Gastrocnemius medialis (tissue), 4 donors: Measurements from ENCODE around the gene CNTD1. TPM values are rescaled to one million over a fixed set of nuclear protein-coding genes. Genes with fewer than 3 reads are reported as not detected.

ENCODE experiments used
- ATAC-seq, 2 donors: fragments of 150-250 bp; one replicate each; pipeline ENCODE4 v1.9.1; 2016
- DNase-seq, 2 donors: peaks; one replicate each; pipeline ENCODE4 v3.0.0-alpha.2; 2019
- H3K27ac ChIP-seq, 4 donors: fragments of 200-600 bp; sonication (generic); 1 replicate in 1 of 4; 2 replicates in 3 of 4; pipeline ENCODE4 v1.5.1; 2016 to 2018; ENCODE audit warnings: mild to moderate bottlenecking in 2 of 4, moderate library complexity in 1 of 4
- H3K27me3 ChIP-seq, 3 donors: fragments of 200-600 bp; sonication (generic) in 2 of 3; 1 replicate in 1 of 3; 2 replicates in 2 of 3; pipeline versions ENCODE4 v1.5.1 to v1.6.0; 2016 to 2019; ENCODE audit warnings: mild to moderate bottlenecking in 1 of 3, moderate library complexity in 1 of 3
- H3K36me3 ChIP-seq, 2 donors: fragments of 200-600 bp; sonication (generic) in 1 of 2; one replicate each; pipeline ENCODE4 v1.5.1; 2017 to 2018
- H3K4me1 ChIP-seq, 2 donors: fragments of 200-600 bp; sonication (generic) in 1 of 2; one replicate each; pipeline ENCODE4 v1.5.1; 2016 to 2017; ENCODE audit warnings: mild to moderate bottlenecking in 2 of 2
- H3K4me3 ChIP-seq, 4 donors: fragments of 200-600 bp; sonication (generic) in 3 of 4; 1 replicate in 1 of 4; 2 replicates in 3 of 4; pipeline ENCODE4 v1.5.1; 2016 to 2019; ENCODE audit warnings: mild to moderate bottlenecking in 2 of 4
- H3K9me3 ChIP-seq, 3 donors: fragments of 200-600 bp; sonication (generic) in 2 of 3; 1 replicate in 1 of 3; 2 replicates in 2 of 3; pipeline ENCODE4 v1.5.1; 2016 to 2019
- POLR2A ChIP-seq, 2 donors: fragments of 450-650 bp; IDR thresholded peaks; one replicate each; pipeline ENCODE4 v1.6.1; 2017; ENCODE audit warnings: antibody characterized with exemption in 2 of 2, mild to moderate bottlenecking in 2 of 2, moderate library complexity in 2 of 2
- in situ Hi-C, 4 donors: fragments of 200-750 bp; cut with MboI; loops; one replicate each; pipeline versions ENCODE4 v1.15.0 to v1.8.0; 2017; ENCODE audit warnings: low sequenced_read_pairs in 4 of 4
- intact Hi-C: fragments of 100-400 bp; cut with DNase I; formaldehyde crosslinking; loops from one replicate; pipeline ENCODE4 v1.15.1; 2023; ENCODE audit warnings: low total_unique reads
- total RNA-seq, 4 donors: library from RNA; depleted of rRNA; stranded (reverse); fragments of >200 nt; gene quantifications; one replicate each; pipeline versions ENCODE4 v1.1.0 to v1.2.3, GENCODE V29; 2016
- TF ChIP-seq, protein P1 (sequence below), 5 experiments: fragments of 450-650 bp in 3 of 5; fragments of 200-600 bp in 2 of 5; sonication (generic) in 2 of 5; IDR thresholded peaks in 4 of 5; conservative IDR thresholded peaks in 1 of 5; 1 replicate in 4 of 5; 2 replicates in 1 of 5; pipeline ENCODE4 v1.5.1; 2016 to 2019; ENCODE audit warnings: antibody characterized with exemption in 5 of 5, mild to moderate bottlenecking in 3 of 5, moderate library complexity in 3 of 5

Gene CNTD1
- total RNA-seq, 4 donors from 2014 or later: not detected

DNA sequence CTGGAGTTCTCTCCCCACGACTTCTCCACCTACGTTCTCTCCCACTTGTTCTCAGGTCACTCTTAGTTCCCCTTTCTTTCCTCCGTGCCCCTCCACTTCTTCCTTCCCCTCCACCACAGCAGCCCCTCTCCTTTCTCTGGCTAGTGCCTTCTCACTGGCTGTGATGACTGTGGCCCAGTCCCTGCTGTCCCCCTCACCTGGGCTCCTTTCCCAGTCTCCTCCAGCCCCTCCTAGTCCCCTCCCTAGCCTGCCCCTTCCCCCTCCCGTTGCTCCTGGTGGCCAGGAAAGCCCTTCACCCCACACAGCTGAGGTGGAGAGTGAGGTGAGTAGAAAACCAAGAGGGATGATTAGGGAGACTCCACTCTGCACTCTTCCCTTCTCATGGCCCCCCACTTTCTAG lies 3.6 kb upstream of the CNTD1 start:
- in situ Hi-C loops: no loop called here
- no peak overlapping the region for H3K4me3 ChIP-seq
- H3K4me1 ChIP-seq: peaks cover 17 to 18% of the 10 kb centered on the region in 2 donors
- H3K27me3 ChIP-seq: no peaks in the 10 kb centered on the region
- H3K27ac ChIP-seq: no peak overlapping the region
- ATAC-seq (no peak), DNase-seq (no peak)
- intact Hi-C loops: no loop called here
- H3K9me3 ChIP-seq: no peaks in the 10 kb centered on the region
- peaks cover 0 to 5% of the 10 kb centered on the region in 2 donors for H3K36me3 ChIP-seq
- TF ChIP-seq, protein P1, sequence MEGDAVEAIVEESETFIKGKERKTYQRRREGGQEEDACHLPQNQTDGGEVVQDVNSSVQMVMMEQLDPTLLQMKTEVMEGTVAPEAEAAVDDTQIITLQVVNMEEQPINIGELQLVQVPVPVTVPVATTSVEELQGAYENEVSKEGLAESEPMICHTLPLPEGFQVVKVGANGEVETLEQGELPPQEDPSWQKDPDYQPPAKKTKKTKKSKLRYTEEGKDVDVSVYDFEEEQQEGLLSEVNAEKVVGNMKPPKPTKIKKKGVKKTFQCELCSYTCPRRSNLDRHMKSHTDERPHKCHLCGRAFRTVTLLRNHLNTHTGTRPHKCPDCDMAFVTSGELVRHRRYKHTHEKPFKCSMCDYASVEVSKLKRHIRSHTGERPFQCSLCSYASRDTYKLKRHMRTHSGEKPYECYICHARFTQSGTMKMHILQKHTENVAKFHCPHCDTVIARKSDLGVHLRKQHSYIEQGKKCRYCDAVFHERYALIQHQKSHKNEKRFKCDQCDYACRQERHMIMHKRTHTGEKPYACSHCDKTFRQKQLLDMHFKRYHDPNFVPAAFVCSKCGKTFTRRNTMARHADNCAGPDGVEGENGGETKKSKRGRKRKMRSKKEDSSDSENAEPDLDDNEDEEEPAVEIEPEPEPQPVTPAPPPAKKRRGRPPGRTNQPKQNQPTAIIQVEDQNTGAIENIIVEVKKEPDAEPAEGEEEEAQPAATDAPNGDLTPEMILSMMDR (IDR thresholded peaks at IDR 0.05 in 4 of 5, conservative IDR thresholded peaks at IDR 0.05 in 1 of 5): no peak
- no peak for TF ChIP-seq POLR2A (IDR thresholded peaks at IDR 0.05)

DNA sequence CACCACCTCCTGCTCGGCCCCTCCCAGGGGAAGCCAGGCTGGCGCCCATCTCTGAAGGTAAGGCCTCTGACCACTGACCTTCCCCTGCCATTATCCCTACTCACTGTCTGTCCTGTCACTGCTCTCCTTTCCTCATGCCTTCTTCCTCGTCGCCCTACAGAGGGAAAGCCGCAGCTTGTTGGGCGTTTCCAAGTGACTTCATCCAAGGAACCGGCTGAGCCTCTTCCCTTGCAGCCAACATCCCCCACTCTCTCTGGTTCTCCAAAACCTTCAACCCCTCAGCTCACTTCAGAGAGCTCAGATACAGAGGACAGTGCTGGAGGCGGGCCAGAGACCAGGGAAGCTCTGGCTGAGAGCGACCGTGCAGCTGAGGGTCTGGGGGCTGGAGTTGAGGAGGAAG lies 3.2 kb upstream of the CNTD1 start:
- ATAC-seq (no peak), DNase-seq (no peak)
- TF ChIP-seq, protein P1 (IDR thresholded peaks at IDR 0.05 in 4 of 5, conservative IDR thresholded peaks at IDR 0.05 in 1 of 5): no peak
- no peak for TF ChIP-seq POLR2A (IDR thresholded peaks at IDR 0.05)
- H3K36me3 ChIP-seq: peaks cover 0 to 5% of the 10 kb centered on the region in 2 donors
- no peaks in the 10 kb centered on the region for H3K27me3 ChIP-seq
- in situ Hi-C loops (no loop called here), intact Hi-C loops (no loop called here)
- no peak overlapping the region for H3K4me3 ChIP-seq
- peaks cover 17 to 18% of the 10 kb centered on the region in 2 donors for H3K4me1 ChIP-seq
- H3K9me3 ChIP-seq: no peaks in the 10 kb centered on the region
- no peak overlapping the region for H3K27ac ChIP-seq

DNA sequence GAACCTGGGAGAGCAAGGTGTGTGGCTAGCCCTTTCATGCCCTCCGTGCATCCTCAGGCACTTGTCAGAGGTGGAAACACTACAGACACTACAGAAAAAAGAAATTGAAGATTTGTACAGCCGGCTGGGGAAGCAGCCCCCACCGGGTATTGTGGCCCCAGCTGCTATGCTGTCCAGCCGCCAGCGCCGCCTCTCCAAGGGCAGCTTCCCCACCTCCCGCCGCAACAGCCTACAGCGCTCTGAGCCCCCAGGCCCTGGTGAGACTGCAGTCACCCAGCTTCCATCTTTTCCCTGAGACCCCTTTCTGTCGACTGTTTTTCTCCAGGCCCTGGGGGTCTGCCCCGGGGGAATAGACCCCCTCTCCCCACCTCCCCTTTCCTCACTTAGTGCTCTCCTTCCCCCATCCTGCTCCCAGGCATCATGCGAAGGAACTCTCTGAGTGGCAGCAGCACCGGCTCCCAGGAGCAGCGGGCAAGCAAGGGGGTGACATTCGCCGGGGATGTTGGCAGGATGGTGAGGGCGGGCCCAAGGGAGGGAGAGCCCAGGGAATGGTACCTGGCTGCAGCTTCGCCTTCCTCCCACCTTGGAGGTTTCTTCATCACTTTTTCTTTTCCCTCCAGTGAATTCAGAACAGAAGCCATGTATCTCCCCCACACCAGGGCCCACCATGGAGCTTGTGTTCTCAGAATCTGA lies 2.4 kb upstream of the CNTD1 start:
- DNase-seq (no peak), ATAC-seq (no peak)
- Histone ChIP-seq H3K9me3 (no peaks in the 10 kb centered on the region), H3K36me3 (peaks cover 0 to 5% of the 10 kb centered on the region in 2 donors), H3K4me1 (peaks cover 17 to 18% of the 10 kb centered on the region in 2 donors), H3K27ac (no peak overlapping the region), H3K27me3 (no peaks in the 10 kb centered on the region), H3K4me3 (no peak overlapping the region)
- intact Hi-C loops: no loop called here
- no peak for TF ChIP-seq POLR2A (IDR thresholded peaks at IDR 0.05)
- TF ChIP-seq, protein P1 (IDR thresholded peaks at IDR 0.05 in 4 of 5, conservative IDR thresholded peaks at IDR 0.05 in 1 of 5): no peak
- in situ Hi-C loops: no loop called here

DNA sequence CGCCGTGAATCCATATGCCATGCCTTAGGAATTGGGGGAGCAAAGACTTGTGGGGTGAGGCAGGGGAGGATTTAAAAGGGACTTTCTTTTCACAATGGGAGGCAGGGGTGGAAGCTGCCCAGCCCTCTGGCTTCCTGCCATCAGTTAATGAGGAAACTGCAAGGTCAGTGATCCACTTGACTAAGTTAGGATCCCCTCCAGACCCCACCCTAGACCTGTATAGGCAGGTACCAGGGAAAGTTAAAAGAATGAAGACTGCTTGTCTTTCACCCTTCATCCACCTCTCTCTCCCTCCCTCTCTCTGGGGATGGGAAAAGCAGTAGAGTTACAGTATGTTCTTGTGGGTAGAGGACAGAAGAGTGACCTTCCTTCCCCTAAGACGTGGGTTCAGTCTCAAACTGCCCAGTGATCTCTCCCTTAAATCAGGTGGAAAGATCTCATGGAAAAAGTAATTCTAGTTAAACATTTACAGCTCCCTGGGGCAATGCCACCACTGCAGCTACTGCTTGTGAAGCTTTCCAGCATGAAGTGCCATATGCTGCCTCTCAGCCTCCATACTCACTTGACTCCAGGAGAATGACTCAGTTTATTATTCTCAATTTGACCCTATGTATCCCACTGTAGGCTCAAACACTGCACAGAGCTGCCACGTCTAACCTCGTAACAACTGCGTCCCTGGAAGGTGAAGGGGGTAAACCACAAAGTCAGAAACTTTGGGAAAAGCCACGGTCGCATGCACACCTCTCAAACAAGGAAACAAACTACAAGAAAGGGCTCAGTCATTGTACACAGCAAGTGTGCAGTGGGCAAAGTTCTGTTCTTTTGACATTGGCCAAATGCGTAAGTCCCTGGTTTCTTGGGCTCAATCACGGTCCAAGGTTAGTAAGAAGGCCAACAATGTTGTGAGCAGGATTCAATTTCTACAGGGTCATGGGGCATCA lies 1.3 kb upstream of the CNTD1 start:
- ATAC-seq (no peak), DNase-seq (no peak)
- intact Hi-C loops: loop anchor here (1.0 kb wide), 1 partner anchor 24 kb away; the partner anchor contains the start of gene VPS25
- in situ Hi-C loops: no loop called here
- Histone ChIP-seq H3K27ac (peak overlapping the region; percentile 85 to 95 (median 86)), H3K36me3 (peaks cover 0 to 5% of the 10 kb centered on the region in 2 donors), H3K4me3 (peak overlapping the region; percentile 78 to 94 (median 87)), H3K27me3 (no peaks in the 10 kb centered on the region), H3K9me3 (no peaks in the 10 kb centered on the region), H3K4me1 (peaks cover 17 to 18% of the 10 kb centered on the region in 2 donors)
- TF ChIP-seq, protein P1 (IDR thresholded peaks at IDR 0.05 in 4 of 5, conservative IDR thresholded peaks at IDR 0.05 in 1 of 5): no peak
- no peak for TF ChIP-seq POLR2A (IDR thresholded peaks at IDR 0.05)
